Keratinocyte (primary cell): ENCODE measurements around the gene SREBF1. TPM values are rescaled to one million over a fixed set of nuclear protein-coding genes. Genes with fewer than 3 reads are reported as not detected.

Experiments
- DNase-seq: peaks from one replicate; pipeline ENCODE4 v3.0.0-alpha.2; 2011; ENCODE audit warnings: low read depth, missing footprints, low spot score
- FAIRE-seq: peaks from 2 replicates; lab custom pipeline; 2011; peaks lifted over from hg19 to GRCh38; lab: Jason Lieb, UNC
- H2AFZ ChIP-seq: 2 replicates; pipeline ENCODE4 v1.6.0; 2012; ENCODE audit warnings: low read length, control low read depth, inconsistent platforms; ENCODE audit not compliant: control insufficient read depth
- H3K27ac ChIP-seq: 2 replicates; pipeline ENCODE4 v1.5.1; 2011; ENCODE audit warnings: low read length; ENCODE audit not compliant: control insufficient read depth, insufficient read depth
- H3K27me3 ChIP-seq: 3 replicates; pipeline ENCODE4 v1.6.0; 2011; ENCODE audit warnings: low read length; ENCODE audit not compliant: control insufficient read depth, insufficient read depth; ENCODE audit errors: extremely low read depth
- H3K36me3 ChIP-seq, 2 experiments: 2 replicates in 1 of 2; 3 replicates in 1 of 2; pipeline ENCODE4 v1.5.1; 2011; ENCODE audit warnings: low read length in 2 of 2, mild to moderate bottlenecking in 1 of 2; ENCODE audit not compliant: control insufficient read depth in 2 of 2, insufficient read depth in 2 of 2; ENCODE audit errors: extremely low read depth in 1 of 2
- H3K4me1 ChIP-seq: 3 replicates; pipeline ENCODE4 v1.5.1; 2011; ENCODE audit warnings: low read length; ENCODE audit not compliant: control insufficient read depth, insufficient read depth; ENCODE audit errors: extremely low read depth
- H3K4me2 ChIP-seq: 3 replicates; pipeline ENCODE4 v1.6.0; 2011; ENCODE audit warnings: low read depth, low read length; ENCODE audit not compliant: control insufficient read depth, insufficient read depth; ENCODE audit errors: extremely low read depth
- H3K4me3 ChIP-seq, 3 experiments: fragments of 200-600 bp in 1 of 3; sonication (generic) in 1 of 3; 2 replicates in 2 of 3; 3 replicates in 1 of 3; pipeline ENCODE4 v1.5.1; 2011 to 2016; ENCODE audit warnings: low read length in 3 of 3, mild to moderate bottlenecking in 3 of 3, control low read depth in 2 of 3, inconsistent platforms in 1 of 3, low read depth in 1 of 3, mixed read lengths in 1 of 3, mixed run types in 1 of 3, moderate library complexity in 1 of 3; ENCODE audit not compliant: control insufficient read depth in 2 of 3, insufficient read depth in 2 of 3; ENCODE audit errors: extremely low read depth in 1 of 3
- H3K79me2 ChIP-seq: 2 replicates; pipeline ENCODE4 v1.6.0; 2012; ENCODE audit warnings: low read length; ENCODE audit not compliant: control insufficient read depth, insufficient read depth
- H3K9ac ChIP-seq: 3 replicates; pipeline ENCODE4 v1.6.0; 2011; ENCODE audit warnings: low read length; ENCODE audit not compliant: control insufficient read depth, insufficient read depth; ENCODE audit errors: extremely low read depth
- H3K9me1 ChIP-seq: 3 replicates; pipeline ENCODE4 v1.6.0; 2011; ENCODE audit warnings: low read length; ENCODE audit not compliant: control insufficient read depth, insufficient read depth; ENCODE audit errors: extremely low read depth
- H3K9me3 ChIP-seq: 2 replicates; pipeline ENCODE4 v1.5.1; 2012; ENCODE audit warnings: low read depth, low read length; ENCODE audit not compliant: control insufficient read depth
- H4K20me1 ChIP-seq: 3 replicates; pipeline ENCODE4 v1.6.0; 2011; ENCODE audit warnings: low read length; ENCODE audit not compliant: control insufficient read depth, insufficient read depth; ENCODE audit errors: extremely low read depth
- EZH2 ChIP-seq: IDR thresholded peaks from one replicate; pipeline ENCODE4 v1.6.1; 2012; ENCODE audit warnings: inconsistent platforms, mild to moderate bottlenecking, low read length, moderate library complexity
- dilution Hi-C: fragments of 300-500 bp; cut with MboI; formaldehyde crosslinking; loops from one replicate; pipeline ENCODE4 v1.7.0; 2020; ENCODE audit warnings: low sequenced_read_pairs; ENCODE audit not compliant: extremely low pct_ligation_motif_present
- polyA plus RNA-seq, 5 experiments: library from polyadenylated mRNA; depleted of rRNA in 3 of 5; stranded (reverse) in 3 of 5; stranded (forward) in 1 of 5; unstranded in 1 of 5; fragments of >200 nt; gene quantifications; 1 replicate in 1 of 5; 2 replicates in 3 of 5; 3 replicates in 1 of 5; pipeline versions ENCODE4 v1.2.1 to v1.2.3, GENCODE V29; 2011 to 2012; ENCODE audit warnings: missing spikeins in 2 of 5, low read depth in 1 of 5, low replicate concordance in 1 of 5
- TF ChIP-seq, protein P1 (sequence below), 3 experiments: IDR thresholded peaks in 1 of 3; conservative IDR thresholded peaks in 1 of 3; optimal IDR thresholded peaks in 1 of 3; 2 replicates in 2 of 3; 3 replicates in 1 of 3; pipeline versions ENCODE3 to v1.5.1; 2011; ENCODE audit warnings: low read length in 3 of 3, mild to moderate bottlenecking in 3 of 3, moderate library complexity in 2 of 3, control low read depth in 1 of 3, inconsistent platforms in 1 of 3; ENCODE audit not compliant: insufficient read depth in 2 of 3; ENCODE audit errors: extremely low read depth in 1 of 3

SREBF1 gene
- polyA plus RNA-seq, 1 donor (not counting 4 experiments of a cell fraction or from before 2014, with no cell fraction given): 51.7 TPM

DNA sequence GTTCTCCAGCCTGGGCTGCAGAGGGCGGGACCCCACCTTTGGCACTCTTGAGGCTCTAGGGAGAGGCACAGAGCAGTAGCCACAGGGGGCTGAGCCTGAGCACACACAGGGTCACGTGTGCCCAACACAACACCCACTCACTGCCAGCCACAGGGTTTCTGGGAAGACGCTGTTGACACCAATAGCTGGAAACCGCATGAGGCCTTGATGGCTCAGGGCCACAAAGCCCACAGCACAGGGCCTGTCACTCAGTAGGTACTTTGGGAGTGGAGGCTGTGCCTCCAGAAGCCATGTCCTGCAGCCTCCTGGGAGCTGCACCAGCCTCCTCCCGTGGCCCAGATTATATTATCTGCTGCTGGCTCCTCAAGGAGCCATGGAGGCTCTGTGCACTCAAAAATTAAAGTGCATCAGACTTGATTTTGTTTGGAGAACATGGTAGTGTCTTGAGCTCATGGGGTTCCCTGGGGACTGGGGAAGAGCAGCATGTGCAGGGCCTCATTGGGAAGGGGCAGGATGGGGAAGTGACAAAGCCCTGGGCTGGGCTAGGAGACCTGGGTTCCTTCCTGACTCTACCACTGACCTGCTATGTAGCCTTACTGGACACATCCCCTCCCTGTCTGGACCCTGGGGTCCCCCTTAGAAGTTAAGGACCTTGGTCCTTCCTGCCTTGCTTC is 12.5 kb upstream of the SREBF1 start:
- H3K9me1 ChIP-seq: no peaks in the 10 kb centered on the region
- H3K79me2 ChIP-seq: no peaks in the 10 kb centered on the region
- H2AFZ ChIP-seq: no peak overlapping the region
- dilution Hi-C loops: no loop called here
- no peak overlapping the region for H3K27ac ChIP-seq
- no peaks in the 10 kb centered on the region for H4K20me1 ChIP-seq
- H3K9me3 ChIP-seq: no peaks in the 10 kb centered on the region
- H3K36me3 ChIP-seq: peaks cover 10 to 14% of the 10 kb centered on the region in 2 experiments
- no peak overlapping the region for H3K4me2 ChIP-seq
- peak overlapping the region; percentile 15 for H3K9ac ChIP-seq
- H3K4me3 ChIP-seq: no peak overlapping the region
- FAIRE-seq (no peak), DNase-seq (no peak)
- H3K27me3 ChIP-seq: no peaks in the 10 kb centered on the region
- TF ChIP-seq, protein P1, sequence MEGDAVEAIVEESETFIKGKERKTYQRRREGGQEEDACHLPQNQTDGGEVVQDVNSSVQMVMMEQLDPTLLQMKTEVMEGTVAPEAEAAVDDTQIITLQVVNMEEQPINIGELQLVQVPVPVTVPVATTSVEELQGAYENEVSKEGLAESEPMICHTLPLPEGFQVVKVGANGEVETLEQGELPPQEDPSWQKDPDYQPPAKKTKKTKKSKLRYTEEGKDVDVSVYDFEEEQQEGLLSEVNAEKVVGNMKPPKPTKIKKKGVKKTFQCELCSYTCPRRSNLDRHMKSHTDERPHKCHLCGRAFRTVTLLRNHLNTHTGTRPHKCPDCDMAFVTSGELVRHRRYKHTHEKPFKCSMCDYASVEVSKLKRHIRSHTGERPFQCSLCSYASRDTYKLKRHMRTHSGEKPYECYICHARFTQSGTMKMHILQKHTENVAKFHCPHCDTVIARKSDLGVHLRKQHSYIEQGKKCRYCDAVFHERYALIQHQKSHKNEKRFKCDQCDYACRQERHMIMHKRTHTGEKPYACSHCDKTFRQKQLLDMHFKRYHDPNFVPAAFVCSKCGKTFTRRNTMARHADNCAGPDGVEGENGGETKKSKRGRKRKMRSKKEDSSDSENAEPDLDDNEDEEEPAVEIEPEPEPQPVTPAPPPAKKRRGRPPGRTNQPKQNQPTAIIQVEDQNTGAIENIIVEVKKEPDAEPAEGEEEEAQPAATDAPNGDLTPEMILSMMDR (optimal IDR thresholded peaks at IDR 0.05 in 1 of 3, IDR thresholded peaks at IDR 0.05 in 1 of 3, conservative IDR thresholded peaks at IDR 0.05 in 1 of 3; ENCODE audit: extremely low read depth in 1 of 3, insufficient read depth in 2 of 3, low read length in 3 of 3): no peak
- peaks cover 22% of the 10 kb centered on the region for H3K4me1 ChIP-seq

DNA sequence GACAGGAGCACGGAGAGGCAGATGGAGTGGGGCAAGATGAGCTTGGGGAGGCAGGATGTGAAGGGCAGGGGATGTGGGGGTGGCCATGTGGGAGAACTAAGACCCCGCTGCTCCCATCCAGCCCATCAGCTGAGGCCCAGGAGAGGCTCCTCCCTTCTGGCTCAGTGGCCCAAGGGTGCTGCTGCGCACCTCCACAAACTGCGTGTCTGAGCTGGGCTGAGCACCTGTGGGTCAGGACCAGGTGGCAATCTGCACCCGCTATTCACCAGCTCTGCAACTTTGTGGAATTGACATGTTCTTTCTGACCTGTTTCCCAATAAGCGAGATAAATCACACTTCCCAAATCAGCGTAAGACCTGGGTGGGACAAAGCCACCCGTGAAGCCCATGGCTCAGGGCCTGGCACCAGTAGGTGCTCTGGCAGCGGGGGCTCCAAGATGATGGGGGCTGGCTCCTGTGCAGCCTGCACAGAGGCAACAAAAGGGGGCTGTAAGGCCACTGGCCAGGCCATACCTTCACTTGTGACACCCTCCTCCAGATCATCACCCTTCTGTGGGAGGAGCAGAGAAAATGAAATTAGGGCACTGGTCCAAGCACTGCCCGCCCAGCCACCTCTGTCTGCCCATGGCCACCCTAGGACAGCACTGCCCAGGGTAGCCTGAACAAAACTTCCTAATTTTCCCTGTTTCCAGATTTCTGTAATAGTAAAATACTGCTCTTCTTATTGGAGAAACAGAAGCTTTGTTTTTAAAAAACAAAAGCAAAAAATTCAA is 11.7 kb upstream of the SREBF1 start:
- Histone ChIP-seq H3K9ac (no peak overlapping the region), H3K4me3 (no peak overlapping the region), H3K4me1 (peaks cover 14% of the 10 kb centered on the region), H3K27me3 (no peaks in the 10 kb centered on the region), H3K36me3 (peaks cover 10 to 14% of the 10 kb centered on the region in 2 experiments), H3K9me3 (no peaks in the 10 kb centered on the region), H3K4me2 (no peak overlapping the region), H4K20me1 (no peaks in the 10 kb centered on the region), H2AFZ (no peak overlapping the region), H3K27ac (no peak overlapping the region), H3K79me2 (no peaks in the 10 kb centered on the region), H3K9me1 (no peaks in the 10 kb centered on the region)
- DNase-seq (no peak), FAIRE-seq (no peak)
- dilution Hi-C loops: no loop called here
- TF ChIP-seq EZH2: no peak
- TF ChIP-seq, protein P1 (optimal IDR thresholded peaks at IDR 0.05 in 1 of 3, IDR thresholded peaks at IDR 0.05 in 1 of 3, conservative IDR thresholded peaks at IDR 0.05 in 1 of 3; ENCODE audit: extremely low read depth in 1 of 3, insufficient read depth in 2 of 3, low read length in 3 of 3): no peak
